GM12878 (cell line): Measurements from ENCODE around the gene ANKRD13A. TPM values are rescaled to one million over a fixed set of nuclear protein-coding genes. Genes with fewer than 3 reads are reported as not detected.

Experiments used
- ATAC-seq: fragments of 200-7000 bp; cut with Tn5 transposase; 3 replicates; pipeline ENCODE4 v1.9.1; 2020; ENCODE audit warnings: mild to moderate bottlenecking, moderate library complexity
- BruUV-seq: library from RNA; stranded (reverse); fragments of 400-500 nt; replicated peaks from 2 replicates; lab custom pipeline; 2021; lab: Mats Ljungman, UMichigan
- CTCF ChIA-PET: fragments of 300-600 bp; sonication (Branson Sonifier 250); formaldehyde crosslinking; extraction: SDS; loops from one replicate; lab custom pipeline; 2021; ENCODE audit warnings: inconsistent platforms; lab: Yijun Ruan, JAX
- POLR2A ChIA-PET: fragments of 350-600 bp; formaldehyde crosslinking; extraction: SDS; loops from one replicate; lab custom pipeline; 2021; ENCODE audit warnings: inconsistent platforms; lab: Charles Lee
- RAD21 ChIA-PET: fragments of 300-600 bp; sonication (Branson Sonifier 250); formaldehyde crosslinking; loops from one replicate; lab custom pipeline; 2023; ENCODE audit warnings: antibody characterized with exemption; ENCODE audit not compliant: unreplicated experiment; lab: Charles Lee
- SMC1A ChIA-PET: fragments of 300-600 bp; sonication (Branson Sonifier 250); formaldehyde crosslinking; loops from one replicate; lab custom pipeline; 2023; ENCODE audit not compliant: unreplicated experiment, uncharacterized antibody; lab: Charles Lee
- DNase-seq: peaks from one replicate; pipeline ENCODE4 v3.0.0-alpha.2; 2011; ENCODE audit warnings: low read depth, low spot score
- FAIRE-seq: peaks from 3 replicates; lab custom pipeline; 2011; peaks lifted over from hg19 to GRCh38; lab: Jason Lieb, UNC
- H2AFZ ChIP-seq: 2 replicates; pipeline ENCODE4 v1.6.0; 2011; ENCODE audit warnings: low read depth, low read length, control low read depth; ENCODE audit not compliant: control insufficient read depth
- H3K27ac ChIP-seq: 2 replicates; pipeline ENCODE4 v1.5.1; 2011; ENCODE audit warnings: control low read depth; ENCODE audit not compliant: control insufficient read depth, insufficient read depth
- H3K27me3 ChIP-seq, 2 experiments: replicated peaks in 1 of 2; 2 replicates each; pipeline versions ENCODE4 v1.6.0 to v1.6.1; 2011; ENCODE audit warnings: low read length in 1 of 2; ENCODE audit not compliant: control insufficient read depth in 2 of 2, insufficient read depth in 2 of 2
- H3K36me3 ChIP-seq, 2 experiments: 2 replicates each; pipeline ENCODE4 v1.5.1; 2011; ENCODE audit warnings: low read length in 1 of 2; ENCODE audit not compliant: control insufficient read depth in 2 of 2, insufficient read depth in 2 of 2
- H3K4me1 ChIP-seq: 2 replicates; pipeline ENCODE4 v1.6.1; 2011; ENCODE audit warnings: mild to moderate bottlenecking, low read length, moderate library complexity, mixed read lengths; ENCODE audit not compliant: control insufficient read depth, insufficient read depth
- H3K4me2 ChIP-seq: 2 replicates; pipeline ENCODE4 v1.6.0; 2011; ENCODE audit warnings: control low read depth; ENCODE audit not compliant: control insufficient read depth, insufficient read depth
- H3K4me3 ChIP-seq: fragments of 200-600 bp; sonication (generic); 2 replicates; pipeline ENCODE4 v1.5.1; 2016
- H3K79me2 ChIP-seq: 2 replicates; pipeline ENCODE4 v1.6.0; 2011; ENCODE audit warnings: low read length; ENCODE audit not compliant: control insufficient read depth, insufficient read depth
- H3K9ac ChIP-seq: 2 replicates; pipeline ENCODE4 v1.8.0; 2011; ENCODE audit warnings: low read length, control low read depth, mixed read lengths; ENCODE audit not compliant: control insufficient read depth, insufficient read depth
- H3K9me3 ChIP-seq: replicated peaks from 3 replicates; pipeline ENCODE4 v1.5.1; 2011; ENCODE audit warnings: mild to moderate bottlenecking, low read length; ENCODE audit not compliant: control insufficient read depth, insufficient read depth
- H4K20me1 ChIP-seq: 2 replicates; pipeline ENCODE4 v1.6.0; 2011; ENCODE audit not compliant: control insufficient read depth, insufficient read depth
- ATF7 ChIP-seq: fragments of 450-650 bp; IDR thresholded peaks from 2 replicates; pipeline ENCODE4 v1.6.1; 2016; ENCODE audit warnings: low read depth, mild to moderate bottlenecking
- CBX5 ChIP-seq: sonication (generic); IDR thresholded peaks from 2 replicates; pipeline ENCODE4 v1.6.1; 2016; ENCODE audit warnings: low read depth, moderate library complexity, mild to moderate bottlenecking, inconsistent platforms
- CREM ChIP-seq: IDR thresholded peaks from 2 replicates; pipeline ENCODE4 v1.6.1; 2014; ENCODE audit warnings: antibody characterized with exemption, low read depth
- ESRRA ChIP-seq: IDR thresholded peaks from 2 replicates; pipeline ENCODE4 v1.6.1; 2012; ENCODE audit warnings: mild to moderate bottlenecking, low read length, improper control_type of control experiment
- MEF2A ChIP-seq: IDR thresholded peaks from 2 replicates; pipeline ENCODE4 v1.6.1; 2011; ENCODE audit warnings: low read depth, mild to moderate bottlenecking, low read length, moderate library complexity; ENCODE audit not compliant: insufficient read depth
- RUNX3 ChIP-seq: IDR thresholded peaks from 2 replicates; pipeline ENCODE4 v1.6.1; 2012; ENCODE audit warnings: low read length, inconsistent platforms
- SMC3 ChIP-seq: IDR thresholded peaks from 2 replicates; pipeline ENCODE4 v1.6.1; 2011; ENCODE audit warnings: low read length, improper control_type of control experiment, borderline replicate concordance
- SUZ12 ChIP-seq: fragments of 200-600 bp; sonication (generic); IDR thresholded peaks from one replicate; pipeline ENCODE4 v1.6.1; 2018; ENCODE audit warnings: antibody characterized with exemption, mild to moderate bottlenecking; ENCODE audit not compliant: unreplicated experiment
- ZNF217 ChIP-seq: fragments of 450-650 bp; IDR thresholded peaks from 2 replicates; pipeline ENCODE4 v1.6.1; 2017; ENCODE audit warnings: antibody characterized with exemption, mild to moderate bottlenecking
- WGBS: methylation state at CpG from one replicate; pipeline ENCODE4 v1.1.6; 2016; ENCODE audit warnings: low lambda C conversion rate; ENCODE audit not compliant: insufficient replicate concordance, insufficient coverage; ENCODE audit errors: missing lambda C conversion rate; 5-methylcytosine and 5-hydroxymethylcytosine counted together
- in situ Hi-C: fragments of 300-500 bp; cut with MboI; formaldehyde crosslinking; loops from 9 replicates; pipeline ENCODE4 v1.14.3; 2018; ENCODE audit warnings: mixed read lengths
- intact Hi-C: fragments of 100-400 bp; cut with micrococcal nuclease; formaldehyde crosslinking; loops from one replicate; pipeline ENCODE4 v1.14.2; 2022; ENCODE audit not compliant: unreplicated experiment
- polyA plus RNA-seq, 11 experiments: library from polyadenylated mRNA; depleted of rRNA in 4 of 11; unstranded in 6 of 11; stranded (reverse) in 5 of 11; fragments of >200 nt; fragmentation: Nextera tagmentation in 4 of 11; fragmentation: Illumina TruSeq in 1 of 11; extraction: Ambion mirVana in 4 of 11; extraction: Trizol in 1 of 11; gene quantifications; 1 replicate in 1 of 11; 2 replicates in 10 of 11; pipeline versions ENCODE4 v1.2.1 to v1.2.3, GENCODE V29; 2011 to 2016; ENCODE audit warnings: inconsistent platforms in 2 of 11, missing spikeins in 2 of 11, low read depth in 1 of 11
- total RNA-seq, 4 experiments: library from RNA; depleted of rRNA in 3 of 4; stranded (reverse); fragments of >200 nt in 3 of 4; fragmentation: Illumina TruSeq in 1 of 4; extraction: Trizol in 1 of 4; gene quantifications; 2 replicates each; pipeline versions ENCODE4 v1.2.1 to v1.2.3, GENCODE V29; 2013 to 2021

Gene ANKRD13A
- total and polyA plus RNA-seq, 10 of the 15 experiments (the other 5 are each of a cell fraction or from before 2014, with no cell fraction given): 10.2 to 93.4 (median 76.5) TPM

DNA sequence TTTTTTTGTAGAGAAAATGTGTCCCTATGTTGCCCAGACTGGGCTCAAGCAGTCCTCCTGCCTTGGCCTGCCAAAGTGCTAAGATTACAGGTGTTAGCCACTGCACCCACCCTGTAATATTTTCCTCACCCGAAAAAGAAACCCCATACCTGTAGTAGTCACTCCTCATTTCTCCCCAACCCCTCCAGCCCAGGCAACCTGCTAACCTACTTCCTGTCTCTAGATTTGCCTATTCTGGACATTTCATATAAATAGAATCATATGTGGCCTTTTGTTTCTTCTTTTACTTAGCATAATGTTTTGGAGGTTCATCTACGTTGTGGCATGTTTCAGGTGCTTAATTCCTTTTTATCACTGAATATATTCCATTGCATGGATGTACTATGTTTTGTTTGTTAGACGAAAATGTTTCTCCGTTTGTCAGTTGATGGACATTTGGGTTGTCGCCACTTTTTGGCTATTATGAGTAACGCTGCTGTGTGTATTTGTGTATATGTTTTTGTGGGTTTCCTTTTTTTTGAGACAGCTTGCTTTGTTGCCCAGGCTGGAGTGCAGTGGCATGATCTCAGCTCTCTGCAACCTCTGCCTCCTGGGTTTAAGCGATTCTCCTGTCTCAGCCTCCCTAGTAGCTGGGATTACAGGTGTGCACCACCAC lies 6.2 kb downstream of the ANKRD13A start (continued):
- TF ChIP-seq ATF7 (peak; percentile 32), SMC3 (no peak), CREM (peak; percentile 23; the same call in 1 of the 2 replicates)

GRCh38 chr12:110006115-110006514 lies 6.9 kb downstream of the ANKRD13A start:
- Histone ChIP-seq H3K27ac (peak overlapping the region; percentile 38; the same call in 1 of the 2 replicates), H3K4me1 (peaks cover 56% of the 10 kb centered on the region)
- TF ChIP-seq MEF2A (no peak), CBX5 (no peak), RUNX3 (0 out of 2 replicates have a peak, but pooled peaks have one; percentile 3), ESRRA (no peak), SUZ12 (no peak), ZNF217 (no peak)
- TF ChIP-seq, all 136 proteins: peak for 1
- Histone ChIP-seq H3K27me3 (no peaks in the 10 kb centered on the region), H3K4me3 (peak overlapping the region; percentile 65), H4K20me1 (no peaks in the 10 kb centered on the region), H3K9ac (no peak overlapping the region), H3K36me3 (peaks cover 0 to 5% of the 10 kb centered on the region in 2 experiments; a peak in 1 of 4 replicates), H2AFZ (no peak overlapping the region), H3K4me2 (peak overlapping the region; percentile 82), H3K79me2 (peaks cover 66% of the 10 kb centered on the region), H3K9me3 (no peaks in the 10 kb centered on the region; the same call in 2 of the 3 replicates)
- ChIA-PET SMC1A (no interaction called here), POLR2A (no interaction called here), CTCF (no interaction called here), RAD21 (no interaction called here)
- FAIRE-seq (no peak), ATAC-seq (no peak), DNase-seq (no peak)
- intact Hi-C loops: no loop called here
- no TSS peak for BruUV-seq
- WGBS: 88% methylated on average over 4 of the region's 4 CpGs
- in situ Hi-C loops: no loop called here
